T-helper 2 cell treated with Interferon-gamma antibody and Interleukin-4, amounts not matched to agents 5 μg/mL and 100 μg/mL, for 36 hours (primary cell): ENCODE results near the gene METTL15.
"Not testable (repeated sequence)": the region's sequence is repeated elsewhere in the genome, so short reads cannot be mapped to it uniquely, and the experiment has no call there.

Experiments
- DNase-seq: peaks from one replicate; pipeline ENCODE4 v3.0.0; 2021; ENCODE audit warnings: low spot score
- H3K27ac Mint-ChIP-seq: one replicate; pipeline ENCODE4 v1.8.0; 2021; ENCODE audit warnings: mild to moderate bottlenecking, mixed read lengths
- H3K27me3 Mint-ChIP-seq: one replicate; pipeline ENCODE4 v1.8.0; 2021; ENCODE audit warnings: low read depth, mixed read lengths
- H3K36me3 Mint-ChIP-seq: one replicate; pipeline ENCODE4 v1.8.0; 2021; ENCODE audit warnings: low read depth, mixed read lengths
- H3K4me1 Mint-ChIP-seq: one replicate; pipeline ENCODE4 v1.8.0; 2021; ENCODE audit warnings: low read depth, mixed read lengths
- H3K4me3 Mint-ChIP-seq: one replicate; pipeline ENCODE4 v1.8.0; 2022; ENCODE audit warnings: mild to moderate bottlenecking, moderate library complexity, mixed read lengths
- H3K9me3 Mint-ChIP-seq: one replicate; pipeline ENCODE4 v1.8.0; 2021; ENCODE audit warnings: mixed read lengths

The METTL15 gene

DNA sequence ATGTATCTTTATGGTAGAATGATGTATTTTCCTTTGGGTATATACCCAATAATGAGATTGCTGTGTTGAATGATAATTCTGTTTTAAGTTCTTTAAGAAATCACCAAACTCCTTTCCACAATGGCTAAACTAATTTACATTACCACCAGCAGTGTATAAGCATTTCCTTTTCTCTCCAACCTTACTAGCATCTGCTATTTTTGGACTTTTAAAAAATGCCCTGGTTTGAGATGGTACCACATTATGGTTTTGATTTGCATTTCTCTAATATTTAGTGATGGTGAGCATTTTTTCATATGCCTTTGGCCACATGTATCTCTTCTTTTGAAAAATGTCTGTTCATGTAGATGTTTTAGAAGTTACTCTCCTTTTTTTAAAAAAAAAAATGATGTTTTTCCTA lies 142.0 kb downstream of the METTL15 start:
- H3K9me3 Mint-ChIP-seq, result peaks cover 24% of the 10 kb centered on the region
- H3K4me3 Mint-ChIP-seq, result no peak overlapping the region
- peaks cover under 1% of the 10 kb centered on the region for H3K4me1 Mint-ChIP-seq
- H3K27me3 Mint-ChIP-seq, result no peaks in the 10 kb centered on the region
- no peak overlapping the region for H3K27ac Mint-ChIP-seq
- H3K36me3 Mint-ChIP-seq, result peaks cover 6% of the 10 kb centered on the region
- no peak for DNase-seq

DNA sequence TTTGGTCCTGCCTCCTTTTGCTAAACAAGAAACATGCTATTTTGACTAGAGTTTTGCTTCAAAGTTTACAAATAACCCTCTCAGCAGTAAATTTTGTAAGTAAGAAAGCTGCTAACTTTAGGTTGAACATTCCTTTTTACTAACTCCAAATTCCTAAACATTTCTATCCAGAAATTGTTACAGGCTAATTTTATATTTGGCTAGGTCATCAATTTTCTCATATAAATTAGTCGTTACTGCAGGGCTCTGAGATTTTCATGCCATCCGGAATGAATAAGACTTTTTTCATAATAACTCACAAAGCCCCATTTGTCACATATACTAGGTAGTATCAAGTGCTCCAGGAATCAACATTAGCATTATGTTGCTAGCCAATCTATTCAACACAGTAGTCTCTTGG lies 143.1 kb downstream of the METTL15 start:
- peaks cover 27% of the 10 kb centered on the region for H3K9me3 Mint-ChIP-seq
- H3K4me3 Mint-ChIP-seq, result no peak overlapping the region
- no peak overlapping the region for H3K27ac Mint-ChIP-seq
- H3K4me1 Mint-ChIP-seq, result no peaks in the 10 kb centered on the region
- H3K27me3 Mint-ChIP-seq, result no peaks in the 10 kb centered on the region
- peaks cover 6% of the 10 kb centered on the region for H3K36me3 Mint-ChIP-seq
- DNase-seq, result no peak

DNA sequence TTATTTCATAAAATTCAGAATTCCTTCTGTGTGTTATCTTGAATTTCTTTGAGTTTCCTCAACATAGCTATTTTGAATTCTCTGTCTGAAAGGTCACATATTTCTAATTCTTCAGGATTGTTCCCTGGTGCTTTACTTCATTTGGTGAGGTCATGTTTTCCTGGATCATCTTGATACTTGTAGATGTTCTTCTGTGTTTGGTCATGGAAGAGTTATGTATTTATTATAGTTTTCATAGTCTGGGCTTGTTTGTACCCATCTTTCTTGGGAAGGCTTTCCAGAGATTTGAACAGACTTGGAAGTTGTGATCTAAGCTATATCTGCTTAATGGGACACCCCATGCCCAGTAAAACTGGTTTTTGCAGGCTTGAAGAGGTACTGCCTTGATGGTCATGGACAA lies 149.6 kb downstream of the METTL15 start:
- Mint-ChIP-seq H3K36me3 (peaks cover 7% of the 10 kb centered on the region), H3K4me3 (no peak overlapping the region), H3K9me3 (peaks cover 30% of the 10 kb centered on the region), H3K27me3 (no peaks in the 10 kb centered on the region), H3K27ac (no peak overlapping the region), H3K4me1 (no peaks in the 10 kb centered on the region)
- DNase-seq, result no peak

DNA sequence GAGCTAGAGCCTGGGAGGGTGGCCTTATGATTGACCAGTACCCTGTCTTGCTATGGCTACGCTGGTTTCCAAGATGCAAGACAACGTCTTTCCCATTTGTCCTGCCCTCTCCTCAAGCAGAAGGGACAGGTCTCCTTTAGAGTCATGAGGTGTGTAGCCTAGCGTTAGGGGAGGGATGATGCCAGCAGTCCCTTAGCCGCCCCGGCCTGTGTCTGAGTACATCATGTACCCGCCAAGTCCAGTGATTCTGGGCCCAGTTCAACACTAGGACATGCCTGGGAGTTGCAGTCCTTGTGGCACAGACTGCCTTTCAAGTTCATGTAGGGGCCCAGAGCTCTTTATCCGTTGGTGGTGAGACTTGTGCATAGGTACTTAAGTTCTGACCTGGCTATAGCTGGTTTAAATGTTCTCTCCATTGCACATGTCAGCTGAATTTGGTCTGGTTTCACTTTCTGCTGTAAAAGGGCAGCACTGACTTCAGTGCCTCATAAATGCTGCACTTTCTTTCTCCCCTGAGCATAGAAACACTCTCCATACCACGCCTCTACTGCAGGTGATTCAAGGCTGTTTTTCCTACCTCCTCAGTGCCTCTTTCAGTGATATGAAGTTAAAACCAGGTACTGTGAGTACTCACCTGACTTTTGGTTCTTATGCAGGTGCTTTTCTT lies 151.1 kb downstream of the METTL15 start:
- Mint-ChIP-seq H3K9me3 (peaks cover 18% of the 10 kb centered on the region), H3K4me1 (no peaks in the 10 kb centered on the region), H3K27me3 (no peaks in the 10 kb centered on the region), H3K4me3 (no peak overlapping the region), H3K36me3 (peaks cover 4% of the 10 kb centered on the region), H3K27ac (no peak overlapping the region)
- no peak for DNase-seq

DNA sequence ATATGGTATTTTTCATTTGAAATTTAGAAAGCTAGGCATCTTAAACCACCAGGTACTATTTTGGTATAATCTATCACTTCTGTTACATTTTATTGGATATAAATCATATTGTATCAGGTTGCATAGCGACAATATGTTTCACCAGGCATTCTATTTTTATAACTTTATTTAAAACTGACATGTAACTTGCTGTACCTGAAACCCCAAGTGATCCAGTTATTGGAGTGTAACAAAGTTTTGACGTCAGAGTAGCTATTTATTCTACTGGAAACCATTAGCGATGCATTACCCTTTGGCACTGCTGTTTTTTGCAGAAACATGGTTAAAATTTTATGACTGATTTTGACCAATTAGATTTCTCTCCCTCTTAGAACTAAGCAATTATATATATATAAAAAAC lies 160.7 kb downstream of the METTL15 start:
- Mint-ChIP-seq H3K9me3 (peaks cover 18% of the 10 kb centered on the region), H3K4me1 (no peaks in the 10 kb centered on the region), H3K27ac (no peak overlapping the region), H3K4me3 (no peak overlapping the region), H3K36me3 (peaks cover 12% of the 10 kb centered on the region), H3K27me3 (no peaks in the 10 kb centered on the region)
- no peak for DNase-seq

DNA sequence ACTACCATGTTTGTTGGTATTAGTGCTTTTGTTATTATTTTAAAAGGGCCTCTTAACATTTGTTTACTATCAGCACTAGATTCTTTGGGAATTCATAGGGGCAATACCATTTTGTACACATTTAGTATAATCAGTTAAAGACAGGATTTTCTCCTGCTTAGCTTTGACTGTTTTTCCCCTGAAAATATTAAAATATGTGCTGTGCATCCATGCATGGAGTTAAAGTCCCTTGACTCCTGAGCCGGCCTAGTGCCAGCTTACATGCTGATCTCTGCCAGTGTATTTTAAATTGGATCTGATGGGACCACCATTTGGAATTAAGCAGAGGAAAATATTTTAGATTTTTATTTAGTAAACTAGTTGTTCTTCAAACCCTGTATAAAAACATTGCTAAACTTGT lies 161.4 kb downstream of the METTL15 start:
- Mint-ChIP-seq H3K4me1 (no peaks in the 10 kb centered on the region), H3K36me3 (peaks cover 12% of the 10 kb centered on the region), H3K27ac (no peak overlapping the region), H3K4me3 (no peak overlapping the region), H3K9me3 (peaks cover 18% of the 10 kb centered on the region), H3K27me3 (no peaks in the 10 kb centered on the region)
- no peak for DNase-seq

DNA sequence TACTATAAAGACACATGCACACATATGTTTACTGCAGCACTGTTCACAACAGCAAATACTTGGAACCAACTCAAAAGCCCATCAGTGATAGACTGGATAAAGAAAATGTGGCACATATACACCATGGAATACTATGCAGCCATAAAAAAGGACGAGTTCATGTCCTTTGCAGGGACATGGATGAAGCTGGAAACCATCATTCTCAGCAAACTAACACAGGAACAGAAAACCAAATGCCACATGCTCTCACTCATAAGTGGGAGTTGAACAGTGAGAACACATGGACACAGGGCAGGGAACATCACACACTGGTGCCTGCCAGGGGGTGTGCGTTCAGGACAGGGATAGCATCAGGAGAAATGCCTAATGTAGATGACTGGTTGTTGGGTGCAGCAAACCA lies 164.1 kb downstream of the METTL15 start:
- not testable (repeated sequence) for H3K36me3 Mint-ChIP-seq, H3K9me3 Mint-ChIP-seq, H3K4me3 Mint-ChIP-seq, H3K4me1 Mint-ChIP-seq, DNase-seq, H3K27ac Mint-ChIP-seq, H3K27me3 Mint-ChIP-seq

DNA sequence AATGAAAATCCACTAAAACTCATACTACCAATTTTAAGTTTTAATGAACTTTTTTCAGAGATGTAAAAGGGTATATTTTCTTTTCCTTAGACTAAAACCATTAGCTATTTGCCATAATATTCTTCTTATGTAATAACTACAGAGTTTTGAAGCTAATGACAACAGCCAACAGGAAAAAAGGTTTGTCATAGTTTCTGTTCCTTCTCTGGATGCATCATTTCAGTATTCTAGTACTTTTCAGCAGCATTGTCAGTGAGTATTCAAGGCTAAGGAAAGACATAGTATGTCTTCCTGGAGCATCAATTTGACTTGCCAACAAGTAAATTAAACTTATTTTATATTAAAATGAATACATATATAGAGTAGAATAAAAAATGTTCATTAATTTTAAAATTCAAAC lies 166.0 kb downstream of the METTL15 start:
- H3K36me3 Mint-ChIP-seq, result no peaks in the 10 kb centered on the region
- no peak overlapping the region for H3K4me3 Mint-ChIP-seq
- no peaks in the 10 kb centered on the region for H3K4me1 Mint-ChIP-seq
- H3K9me3 Mint-ChIP-seq, result no peaks in the 10 kb centered on the region
- no peaks in the 10 kb centered on the region for H3K27me3 Mint-ChIP-seq
- no peak for DNase-seq
- no peak overlapping the region for H3K27ac Mint-ChIP-seq

DNA sequence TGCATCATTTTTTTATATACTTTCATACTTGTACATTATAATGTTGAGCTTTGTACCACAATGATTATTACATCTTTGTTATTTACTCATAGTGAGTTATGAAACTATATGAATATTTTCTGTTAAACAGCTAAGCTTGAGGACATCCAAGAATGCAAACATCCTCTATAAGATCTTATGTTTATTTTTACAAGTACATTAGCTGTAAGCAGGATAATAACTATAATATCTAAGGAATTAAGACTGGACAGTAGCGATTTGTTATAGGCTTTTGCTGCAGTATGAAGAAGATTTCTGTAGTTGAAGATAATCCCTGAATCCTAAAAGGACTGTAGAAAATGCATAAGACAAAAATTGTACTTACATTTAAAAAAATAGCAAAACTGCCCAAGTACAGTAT lies 176.0 kb downstream of the METTL15 start:
- no peak for DNase-seq
- Mint-ChIP-seq H3K4me1 (peaks cover 6% of the 10 kb centered on the region), H3K9me3 (no peaks in the 10 kb centered on the region), H3K27me3 (no peaks in the 10 kb centered on the region), H3K36me3 (no peaks in the 10 kb centered on the region), H3K4me3 (no peak overlapping the region), H3K27ac (no peak overlapping the region)

DNA sequence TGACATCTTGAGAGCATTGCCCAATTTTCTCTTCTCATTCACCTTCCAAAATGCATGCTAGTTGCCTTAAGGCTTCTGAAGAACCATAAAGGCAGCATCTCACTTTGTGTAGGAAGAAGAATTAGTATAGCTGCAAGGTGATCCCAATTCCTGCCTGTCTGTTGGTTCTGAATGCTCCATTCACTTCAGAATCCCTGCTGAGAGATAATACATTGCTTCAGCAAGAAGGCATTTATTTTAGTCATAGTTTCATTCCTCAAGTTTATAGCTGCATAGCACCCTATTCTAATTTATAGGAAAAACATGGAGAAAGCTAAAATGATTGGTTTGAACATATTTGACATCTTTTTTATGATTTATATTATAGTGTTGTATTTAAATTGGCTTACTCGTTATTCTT lies 181.3 kb downstream of the METTL15 start:
- DNase-seq, result no peak
- H3K27me3 Mint-ChIP-seq, result no peaks in the 10 kb centered on the region
- no peaks in the 10 kb centered on the region for H3K4me1 Mint-ChIP-seq
- no peaks in the 10 kb centered on the region for H3K9me3 Mint-ChIP-seq
- H3K27ac Mint-ChIP-seq, result no peak overlapping the region
- peaks cover 12% of the 10 kb centered on the region for H3K36me3 Mint-ChIP-seq
- H3K4me3 Mint-ChIP-seq, result no peak overlapping the region

DNA sequence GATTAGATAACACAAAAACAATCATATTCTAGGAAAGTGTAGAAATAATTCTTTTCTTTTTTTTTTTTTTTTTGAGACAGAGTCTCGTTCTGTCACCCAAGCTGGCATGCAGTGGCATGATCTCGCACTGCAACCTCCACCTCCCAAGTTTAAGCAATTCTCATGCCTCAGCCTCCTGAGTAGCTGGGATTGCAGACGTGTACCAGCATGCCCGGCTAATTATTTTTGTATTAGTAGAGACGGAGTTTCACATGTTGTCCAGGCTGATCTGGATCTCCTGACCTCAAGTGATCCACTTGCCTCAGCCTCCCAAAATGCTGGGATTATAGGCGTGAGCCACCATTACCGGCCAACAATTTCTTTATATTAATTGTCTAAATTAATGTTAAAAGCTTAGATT lies 182.8 kb downstream of the METTL15 start:
- DNase-seq, H3K4me3 Mint-ChIP-seq, H3K27ac Mint-ChIP-seq, H3K4me1 Mint-ChIP-seq, H3K27me3 Mint-ChIP-seq, H3K9me3 Mint-ChIP-seq: not testable (repeated sequence)
- H3K36me3 Mint-ChIP-seq, result peaks cover 13% of the 10 kb centered on the region

DNA sequence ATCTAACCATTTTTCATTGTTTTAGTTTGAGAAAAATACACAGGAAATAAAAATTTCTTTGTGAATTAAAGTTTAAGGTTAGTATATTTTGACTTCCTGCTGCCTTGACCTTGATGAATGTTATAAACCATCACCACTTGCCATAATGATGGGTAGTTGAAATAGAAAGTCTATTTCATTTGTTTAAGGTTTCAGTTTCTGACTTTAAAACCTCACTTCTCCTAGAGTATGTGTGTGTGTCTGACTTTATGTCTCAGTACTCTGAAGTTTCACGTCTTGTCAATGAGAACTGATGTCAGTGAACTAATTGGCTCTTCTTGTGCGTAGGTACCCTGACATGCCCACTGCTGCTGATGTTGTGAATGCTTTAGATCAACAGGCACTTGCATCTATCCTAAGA lies 188.2 kb downstream of the METTL15 start:
- H3K36me3 Mint-ChIP-seq, result peaks cover 18% of the 10 kb centered on the region
- no peak overlapping the region for H3K27ac Mint-ChIP-seq
- H3K4me1 Mint-ChIP-seq, result no peaks in the 10 kb centered on the region
- DNase-seq, result no peak
- no peaks in the 10 kb centered on the region for H3K9me3 Mint-ChIP-seq
- no peaks in the 10 kb centered on the region for H3K27me3 Mint-ChIP-seq
- H3K4me3 Mint-ChIP-seq, result no peak overlapping the region

DNA sequence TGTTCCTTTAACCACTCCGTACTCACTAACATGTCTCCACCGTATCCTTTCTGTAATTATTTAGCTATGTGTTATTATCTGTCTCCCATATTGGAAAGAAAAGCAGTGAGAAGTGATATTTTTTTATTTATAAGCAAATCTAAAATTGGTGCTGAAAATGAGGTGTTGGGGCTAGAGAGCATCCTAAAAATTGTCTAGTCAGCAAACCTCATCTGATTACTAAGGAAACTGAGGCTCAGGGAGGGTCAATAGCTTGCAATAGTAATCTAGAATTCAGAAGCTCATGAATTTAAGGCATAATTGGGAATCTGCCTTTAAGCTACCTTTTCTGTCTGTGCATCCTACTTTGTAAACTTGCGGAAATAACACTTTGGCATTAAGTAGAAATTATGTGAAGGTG lies 190.0 kb downstream of the METTL15 start:
- no peaks in the 10 kb centered on the region for H3K27me3 Mint-ChIP-seq

DNA sequence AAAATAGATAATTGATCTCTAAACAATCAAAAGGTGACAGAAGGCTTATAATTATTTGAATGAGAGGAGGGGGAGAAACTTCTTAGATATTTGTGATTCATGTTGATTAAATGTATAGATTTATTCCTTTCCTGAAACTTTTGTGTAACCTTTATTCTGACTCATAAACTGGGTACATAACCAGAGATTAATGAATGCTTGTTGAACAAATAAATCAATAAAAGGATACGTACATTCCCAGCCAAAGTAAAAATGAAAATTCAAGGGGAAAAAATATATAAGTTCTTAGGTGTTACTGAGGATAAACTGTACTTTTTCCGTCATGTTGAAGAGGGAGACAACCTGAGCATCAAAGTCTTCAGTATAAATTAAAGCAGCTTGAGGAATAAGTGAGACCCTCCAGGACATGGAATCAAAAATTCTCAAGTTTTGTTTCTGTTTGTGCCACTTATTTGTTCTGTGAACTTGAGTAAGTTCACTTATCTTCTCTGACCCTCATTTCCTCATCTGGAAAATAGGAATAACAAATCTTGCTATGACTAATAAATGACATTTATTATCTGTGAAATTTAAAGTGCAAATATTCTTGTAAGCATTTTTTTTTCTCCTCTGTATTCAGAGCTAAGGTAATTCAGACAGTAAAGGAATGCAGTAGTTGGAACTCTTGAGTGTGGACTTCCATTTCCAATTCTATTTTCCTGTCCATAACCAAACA lies 195.4 kb downstream of the METTL15 start:
- no peak for DNase-seq
- Mint-ChIP-seq H3K4me1 (no peaks in the 10 kb centered on the region), H3K27ac (no peak overlapping the region), H3K4me3 (no peak overlapping the region), H3K27me3 (no peaks in the 10 kb centered on the region), H3K36me3 (peaks cover 7% of the 10 kb centered on the region), H3K9me3 (no peaks in the 10 kb centered on the region)

More for the DNA sequence above, 190.0 kb downstream of the METTL15 start:
- Mint-ChIP-seq H3K27ac (no peak overlapping the region), H3K9me3 (no peaks in the 10 kb centered on the region), H3K4me1 (no peaks in the 10 kb centered on the region), H3K36me3 (peaks cover 15% of the 10 kb centered on the region), H3K4me3 (no peak overlapping the region)
- DNase-seq, result no peak

DNA sequence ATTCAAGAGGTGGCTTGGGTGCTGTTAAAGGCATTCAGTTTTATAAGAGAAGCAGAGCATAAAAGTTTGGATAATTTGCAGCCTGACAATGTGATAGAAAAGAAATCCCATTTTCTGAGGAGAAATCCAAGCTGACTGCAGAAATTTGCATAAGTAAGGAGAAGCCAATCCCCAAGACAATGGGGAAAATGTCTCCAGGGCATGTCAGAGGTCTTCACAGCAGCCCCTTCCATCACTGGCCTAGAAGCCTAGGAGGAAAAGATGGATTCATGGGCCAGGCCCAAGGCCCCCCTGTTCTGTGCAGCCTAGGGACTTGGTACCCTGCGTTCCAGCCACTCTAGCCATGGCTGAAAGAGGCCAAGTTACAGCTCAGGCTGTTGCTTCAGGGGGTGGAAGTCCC lies 207.3 kb downstream of the METTL15 start:
- no peak for DNase-seq
- Mint-ChIP-seq H3K27me3 (no peaks in the 10 kb centered on the region), H3K4me1 (no peaks in the 10 kb centered on the region), H3K36me3 (peaks cover 9% of the 10 kb centered on the region), H3K4me3 (no peak overlapping the region), H3K27ac (no peak overlapping the region), H3K9me3 (no peaks in the 10 kb centered on the region)
